Stimulated activated CD8-positive, alpha-beta memory T cell treated with anti-CD3 and anti-CD28 coated beads, Interleukin-15, amount 100 ng/mL, for 24 hours (primary cell): ENCODE measurements around the gene PLA2G4C.
"Not testable (repeated sequence)": the region's sequence is repeated elsewhere in the genome, so short reads cannot be mapped to it uniquely, and the experiment has no call there.

Experiments
- DNase-seq: peaks from one replicate; pipeline ENCODE4 v3.0.0-alpha.2; 2020; ENCODE audit warnings: low read depth

PLA2G4C gene

DNA sequence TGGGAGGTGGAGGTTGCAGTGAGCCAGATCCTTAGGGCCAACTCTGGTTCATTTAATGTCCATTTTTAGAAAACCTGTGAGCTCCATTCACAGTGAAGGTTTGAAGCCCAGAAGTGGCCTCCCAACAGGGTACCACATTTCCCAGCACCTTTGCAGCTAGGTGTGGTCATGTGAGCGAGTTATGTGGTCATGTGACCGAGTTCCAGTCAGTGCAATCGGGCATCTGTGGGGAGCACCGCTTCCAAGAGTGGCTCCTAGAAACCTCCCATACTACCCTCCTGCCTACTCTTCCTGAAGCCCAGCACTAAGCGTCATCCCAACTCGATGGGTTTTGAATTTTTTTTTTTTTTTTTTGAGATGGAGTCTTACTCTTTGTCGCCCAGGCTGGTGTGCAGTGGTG is 663 bp upstream of the PLA2G4C start:
- DNase-seq, result no peak

DNA sequence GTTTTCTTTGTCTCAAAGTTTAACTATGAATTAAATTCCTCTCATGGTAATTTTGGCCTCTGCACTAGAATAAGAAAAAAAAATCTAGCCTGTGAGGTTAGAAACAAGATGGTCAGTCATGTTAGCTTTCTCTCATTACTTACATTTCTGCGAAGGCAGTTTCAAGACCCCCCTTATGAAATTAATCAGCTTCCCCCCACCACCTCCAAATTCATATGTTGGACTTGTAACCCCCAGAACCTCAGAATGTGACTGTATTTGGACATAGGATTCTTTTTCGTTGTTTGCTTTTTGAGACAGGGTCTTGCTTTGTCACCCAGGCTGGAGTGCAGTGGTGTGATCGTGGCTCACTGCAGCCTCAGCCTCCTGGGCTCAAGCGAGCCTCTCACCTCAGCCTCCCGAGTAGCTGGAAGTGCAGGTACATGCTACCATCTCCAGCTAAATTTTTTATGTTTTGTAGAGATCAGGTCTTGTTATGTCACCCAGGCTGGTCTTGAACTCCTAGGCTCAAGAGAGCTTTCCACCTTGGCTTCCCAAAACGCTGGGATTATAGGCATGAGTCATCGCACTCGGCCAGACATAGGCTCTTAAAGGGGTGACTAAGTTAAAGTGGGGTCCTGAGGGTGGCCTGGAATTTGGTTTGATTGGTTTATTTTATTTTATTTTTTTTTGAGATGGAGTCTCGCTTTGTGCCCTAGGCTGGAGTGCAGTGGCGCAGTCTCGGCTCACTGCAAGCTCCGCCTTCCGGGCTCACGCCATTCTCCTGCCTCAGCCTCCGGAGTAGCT is 1.4 kb downstream of the PLA2G4C start:
- no peak for DNase-seq

DNA sequence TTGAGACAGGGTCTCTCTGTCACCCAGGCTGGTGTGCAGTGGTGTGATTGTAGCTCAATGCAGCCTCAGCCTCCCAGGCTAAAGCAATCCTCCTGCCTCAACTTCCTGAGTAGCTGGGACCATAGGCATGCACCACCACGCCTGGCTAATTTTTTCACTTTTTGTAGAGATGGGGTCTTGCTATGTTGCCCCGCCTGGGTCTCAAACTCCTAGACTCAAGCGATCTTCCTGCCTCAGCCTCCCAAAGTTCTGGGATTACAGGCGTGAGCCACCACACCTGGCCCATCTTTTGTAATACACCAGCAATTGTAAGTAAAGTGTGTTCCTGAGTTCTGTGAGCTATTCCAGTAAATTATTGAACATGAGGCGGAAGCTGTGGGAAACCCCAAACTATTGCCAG is 6.7 kb downstream of the PLA2G4C start:
- no peak for DNase-seq

- DNase-seq, result no peak
These were observed 7.5 kb downstream of the PLA2G4C start for GRCh38 chr19:48102870-48103751.

DNA sequence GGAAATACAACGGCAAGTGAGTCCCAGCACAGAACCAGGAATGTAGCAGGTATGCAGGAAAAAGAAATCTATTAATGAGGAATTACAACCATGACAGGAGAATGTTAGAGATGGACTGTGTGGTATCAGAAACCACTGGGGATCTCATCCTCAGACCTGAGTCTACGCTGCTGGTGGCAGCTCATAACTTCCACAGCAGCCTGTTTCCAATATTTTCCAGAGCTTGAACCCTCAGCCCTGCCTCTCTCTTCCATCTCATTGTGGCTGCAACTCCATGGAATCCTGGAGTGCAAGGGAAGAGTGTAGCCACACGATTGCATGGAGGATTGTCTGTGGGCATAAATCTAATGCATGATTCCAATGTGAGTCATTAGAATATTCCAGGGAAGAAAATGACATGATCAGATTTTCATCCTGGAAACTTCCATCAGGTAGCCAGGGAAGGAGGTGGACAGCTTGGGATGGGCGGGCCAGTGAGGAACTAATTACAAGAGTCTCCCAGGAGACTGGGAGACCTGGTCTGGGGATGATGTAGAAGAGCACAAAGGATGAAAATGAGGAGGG is 14.9 kb downstream of the PLA2G4C start:
- DNase-seq, result no peak

GRCh38 chr19:48094855-48095203 is 15.8 kb downstream of the PLA2G4C start:
- no peak for DNase-seq

DNA sequence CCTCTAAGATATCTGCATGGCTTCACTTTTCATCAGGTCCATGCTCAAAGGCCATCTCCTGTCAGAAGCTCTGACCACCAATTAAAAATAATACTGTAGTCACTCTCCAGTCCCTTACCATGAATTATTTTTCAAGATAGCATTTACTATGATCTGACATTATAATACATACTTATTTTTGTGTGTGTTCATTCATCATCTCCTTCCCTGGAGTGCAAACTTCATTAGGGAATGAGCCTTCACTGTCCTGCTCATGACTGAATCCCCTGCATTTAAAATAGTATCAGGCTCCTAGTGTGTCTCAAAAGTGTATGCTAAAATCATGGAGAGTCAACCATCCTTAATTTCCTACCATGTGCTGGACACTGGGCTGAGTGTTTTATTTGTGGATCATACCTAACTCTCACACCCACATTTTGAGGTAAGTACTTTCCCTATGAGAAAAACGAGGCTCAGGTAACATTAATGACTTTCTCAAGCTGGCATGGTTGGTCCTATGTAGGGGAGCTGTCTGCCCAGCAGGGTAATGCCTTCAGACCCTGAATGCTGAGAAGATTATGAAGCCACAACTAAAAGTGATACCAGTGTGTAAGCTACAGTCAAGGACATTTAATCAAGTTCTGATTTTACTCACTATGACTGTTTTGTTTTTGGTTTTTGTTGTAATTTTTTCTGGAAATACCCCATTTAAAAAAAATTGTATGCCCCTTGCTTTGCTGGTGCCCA is 16.3 kb downstream of the PLA2G4C start:
- DNase-seq, result no peak

GRCh38 chr19:48091111-48091718 is 19.4 kb downstream of the PLA2G4C start:
- DNase-seq, result not testable (repeated sequence)

- no peak for DNase-seq
These were observed 20.3 kb downstream of the PLA2G4C start for GRCh38 chr19:48090281-48090802.

GRCh38 chr19:48088991-48089390 is 21.6 kb downstream of the PLA2G4C start:
- DNase-seq, result not testable (repeated sequence)

GRCh38 chr19:48085904-48086864 is 24.4 kb downstream of the PLA2G4C start:
- DNase-seq, result no peak

DNA sequence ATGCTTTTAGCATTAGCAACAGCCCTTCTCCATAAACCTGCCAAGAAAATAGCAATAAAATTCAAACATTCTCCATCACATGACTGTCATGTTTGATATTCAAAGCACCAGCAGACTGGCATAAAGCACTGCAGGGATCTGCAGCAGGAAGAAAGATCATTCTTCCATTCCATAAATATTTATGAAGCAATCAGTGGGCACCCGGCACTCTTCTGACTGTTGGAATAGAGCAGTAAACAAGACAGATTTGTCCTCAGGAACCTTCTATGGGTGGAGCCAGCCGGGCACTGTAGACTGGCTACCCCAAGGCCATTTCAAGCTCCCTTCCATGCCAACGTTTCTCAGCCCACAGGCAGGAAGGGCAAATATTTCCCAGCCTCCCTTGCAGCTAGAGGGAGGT is 25.5 kb downstream of the PLA2G4C start:
- no peak for DNase-seq

- no peak for DNase-seq
These were observed 29.5 kb downstream of the PLA2G4C start for GRCh38 chr19:48081106-48081505.

DNA sequence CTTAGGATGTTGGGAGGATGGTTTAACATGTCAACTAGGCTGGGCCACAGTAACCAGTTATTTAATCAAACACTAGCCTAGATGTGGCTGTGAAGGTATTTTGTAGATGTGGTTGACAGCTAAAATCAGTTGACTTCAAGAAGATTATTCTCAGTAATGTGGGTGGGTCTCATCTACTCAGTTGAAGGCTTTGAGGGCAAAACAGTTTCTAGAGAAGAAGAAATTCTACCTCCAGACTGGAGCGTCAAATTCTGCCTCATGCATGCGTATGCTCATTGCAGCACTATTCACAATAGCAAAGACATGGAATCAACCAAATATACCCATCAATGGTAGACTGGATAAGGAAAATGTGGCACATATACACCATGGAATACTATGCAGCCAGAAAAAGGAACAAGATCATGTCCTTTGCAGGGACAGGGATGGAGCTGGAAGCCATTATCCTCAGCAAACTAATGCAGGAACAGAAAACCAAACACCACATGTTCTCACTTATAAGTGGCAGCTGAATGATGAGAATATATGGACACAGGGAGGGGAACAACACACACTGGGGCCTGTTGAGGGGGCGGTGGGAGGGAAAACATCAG is 40.3 kb downstream of the PLA2G4C start:
- not testable (repeated sequence) for DNase-seq

- DNase-seq, result no peak
These were observed 41.2 kb downstream of the PLA2G4C start for GRCh38 chr19:48069435-48069834.

GRCh38 chr19:48064509-48064908 is 46.1 kb downstream of the PLA2G4C start:
- no peak for DNase-seq

- DNase-seq, result no peak
These were observed 48.9 kb downstream of the PLA2G4C start for GRCh38 chr19:48061401-48062344.

DNA sequence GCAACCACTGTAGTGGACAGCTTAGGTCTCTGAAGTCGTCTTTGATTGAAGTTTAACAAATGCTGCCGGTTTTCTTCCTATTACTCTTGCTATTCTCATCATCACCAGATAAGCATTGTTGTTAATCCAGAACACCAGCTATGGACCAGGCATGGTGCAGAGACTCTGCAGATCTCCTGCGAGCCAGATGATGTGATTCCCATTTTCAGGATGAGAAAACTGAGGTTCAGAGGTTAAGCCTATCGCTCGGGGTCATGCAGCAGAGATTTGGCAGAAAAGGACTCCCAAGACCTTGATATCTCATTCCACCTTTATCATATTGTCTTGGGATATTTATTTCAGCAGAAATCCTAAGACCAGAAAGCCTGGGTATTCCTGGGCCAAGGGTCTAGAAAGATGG is 50.2 kb downstream of the PLA2G4C start:
- no peak for DNase-seq

DNA sequence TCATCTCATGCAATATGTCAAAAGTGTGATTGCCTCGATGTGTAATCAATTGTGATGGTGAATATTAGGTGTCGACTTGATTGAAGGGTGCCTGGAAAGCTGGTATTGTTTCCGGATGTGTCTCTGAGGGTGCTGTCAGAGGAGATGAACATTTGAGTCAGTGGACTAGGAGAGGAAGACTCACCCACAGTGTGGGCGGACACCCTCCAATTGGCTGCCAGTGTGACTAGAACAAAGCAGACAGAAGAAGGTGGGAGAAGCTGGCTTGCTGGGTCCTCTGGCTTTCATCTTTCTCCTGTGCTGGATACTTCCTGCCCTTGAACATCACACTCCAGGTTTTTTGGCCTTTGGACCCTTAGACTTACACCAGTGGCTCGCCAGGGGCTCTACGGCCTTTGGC is 51.3 kb downstream of the PLA2G4C start:
- DNase-seq, result no peak
